ENCODE results near the gene OR2C3.

Gene OR2C3

GRCh38 chr1:247536340-247536739 is at the start of gene OR2C3:
OR2C3 (minus strand) TSS chr1:247536440; CDS start chr1:247532511, 3,929 bp downstream.
- Mint-ChIP-seq H3K4me1 (ENCODE audit: low read depth) (peaks cover 3% of the 10 kb centered on the region), H3K27ac (no peak within 1 kb of the TSS), H3K9me3 (no peaks in the 10 kb centered on the region), H3K4me3 (no peak within 1 kb of the TSS), H3K36me3 (ENCODE audit: low read depth) (no peaks in the 10 kb centered on the region), H3K27me3 (ENCODE audit: low read depth) (no peaks in the 10 kb centered on the region)

- no peak overlapping the region for H3K27ac Mint-ChIP-seq
- no peaks in the 10 kb centered on the region for H3K4me1 Mint-ChIP-seq (ENCODE audit: low read depth)
- H3K36me3 Mint-ChIP-seq (ENCODE audit: low read depth), result no peaks in the 10 kb centered on the region
- no peaks in the 10 kb centered on the region for H3K9me3 Mint-ChIP-seq
- no peaks in the 10 kb centered on the region for H3K27me3 Mint-ChIP-seq (ENCODE audit: low read depth)
- no peak overlapping the region for H3K4me3 Mint-ChIP-seq
Observed at GRCh38 chr1:247578946-247579460, 42.8 kb upstream of the OR2C3 start.

- Mint-ChIP-seq H3K27me3 (ENCODE audit: low read depth) (no peaks in the 10 kb centered on the region), H3K36me3 (ENCODE audit: low read depth) (no peaks in the 10 kb centered on the region), H3K4me3 (no peak overlapping the region), H3K9me3 (no peaks in the 10 kb centered on the region), H3K4me1 (ENCODE audit: low read depth) (no peaks in the 10 kb centered on the region), H3K27ac (no peak overlapping the region)
Observed at GRCh38 chr1:247576514-247576913, 40.3 kb upstream of the OR2C3 start.

GRCh38 chr1:247574664-247575063 is 38.4 kb upstream of the OR2C3 start:
- H3K4me1 Mint-ChIP-seq (ENCODE audit: low read depth), result no peaks in the 10 kb centered on the region
- H3K4me3 Mint-ChIP-seq, result no peak overlapping the region
- no peaks in the 10 kb centered on the region for H3K27me3 Mint-ChIP-seq (ENCODE audit: low read depth)
- no peak overlapping the region for H3K27ac Mint-ChIP-seq
- H3K9me3 Mint-ChIP-seq, result peaks cover 12% of the 10 kb centered on the region
- H3K36me3 Mint-ChIP-seq (ENCODE audit: low read depth), result no peaks in the 10 kb centered on the region

GRCh38 chr1:247574236-247574635 is 38.0 kb upstream of the OR2C3 start:
- no peaks in the 10 kb centered on the region for H3K4me1 Mint-ChIP-seq (ENCODE audit: low read depth)
- H3K9me3 Mint-ChIP-seq, result peaks cover 13% of the 10 kb centered on the region
- no peak overlapping the region for H3K4me3 Mint-ChIP-seq
- H3K27ac Mint-ChIP-seq, result no peak overlapping the region
- no peaks in the 10 kb centered on the region for H3K36me3 Mint-ChIP-seq (ENCODE audit: low read depth)
- H3K27me3 Mint-ChIP-seq (ENCODE audit: low read depth), result no peaks in the 10 kb centered on the region

GRCh38 chr1:247562198-247562597 is 26.0 kb upstream of the OR2C3 start:
- H3K4me1 Mint-ChIP-seq (ENCODE audit: low read depth), result no peaks in the 10 kb centered on the region
- no peaks in the 10 kb centered on the region for H3K27me3 Mint-ChIP-seq (ENCODE audit: low read depth)
- H3K27ac Mint-ChIP-seq, result no peak overlapping the region
- no peaks in the 10 kb centered on the region for H3K9me3 Mint-ChIP-seq
- H3K36me3 Mint-ChIP-seq (ENCODE audit: low read depth), result no peaks in the 10 kb centered on the region
- no peak overlapping the region for H3K4me3 Mint-ChIP-seq

- Mint-ChIP-seq H3K4me3 (no peak overlapping the region), H3K27me3 (ENCODE audit: low read depth) (no peaks in the 10 kb centered on the region), H3K36me3 (ENCODE audit: low read depth) (no peaks in the 10 kb centered on the region), H3K4me1 (ENCODE audit: low read depth) (no peaks in the 10 kb centered on the region), H3K27ac (no peak overlapping the region), H3K9me3 (no peaks in the 10 kb centered on the region)
Observed at GRCh38 chr1:247561711-247562110, 25.5 kb upstream of the OR2C3 start.

GRCh38 chr1:247557926-247558674 is 21.9 kb upstream of the OR2C3 start:
- Mint-ChIP-seq H3K36me3 (ENCODE audit: low read depth) (no peaks in the 10 kb centered on the region), H3K27me3 (ENCODE audit: low read depth) (no peaks in the 10 kb centered on the region), H3K4me1 (ENCODE audit: low read depth) (no peaks in the 10 kb centered on the region), H3K4me3 (no peak overlapping the region), H3K27ac (no peak overlapping the region), H3K9me3 (no peaks in the 10 kb centered on the region)

GRCh38 chr1:247552231-247552630 is 16.0 kb upstream of the OR2C3 start:
- Mint-ChIP-seq H3K36me3 (ENCODE audit: low read depth) (no peaks in the 10 kb centered on the region), H3K27ac (no peak overlapping the region), H3K9me3 (no peaks in the 10 kb centered on the region), H3K4me1 (ENCODE audit: low read depth) (peaks cover 4% of the 10 kb centered on the region), H3K27me3 (ENCODE audit: low read depth) (peaks cover 5% of the 10 kb centered on the region), H3K4me3 (no peak overlapping the region)

- Mint-ChIP-seq H3K27ac (no peak overlapping the region), H3K4me3 (no peak overlapping the region), H3K36me3 (ENCODE audit: low read depth) (no peaks in the 10 kb centered on the region), H3K9me3 (no peaks in the 10 kb centered on the region), H3K4me1 (ENCODE audit: low read depth) (peaks cover 4% of the 10 kb centered on the region), H3K27me3 (ENCODE audit: low read depth) (peaks cover 5% of the 10 kb centered on the region)
Observed at GRCh38 chr1:247551721-247552120, 15.5 kb upstream of the OR2C3 start.

GRCh38 chr1:247548769-247549182 is 12.5 kb upstream of the OR2C3 start, which contains the start of gene GCSAML:
GCSAML (plus strand) TSS chr1:247549134; CDS start chr1:247549192, 58 bp downstream.
- Mint-ChIP-seq H3K4me3 (no peak within 1 kb of the TSS), H3K27me3 (ENCODE audit: low read depth) (peaks cover 5% of the 10 kb centered on the region), H3K9me3 (no peaks in the 10 kb centered on the region), H3K27ac (no peak within 1 kb of the TSS), H3K36me3 (ENCODE audit: low read depth) (no peaks in the 10 kb centered on the region), H3K4me1 (ENCODE audit: low read depth) (peaks cover 4% of the 10 kb centered on the region)

- peaks cover 5% of the 10 kb centered on the region for H3K27me3 Mint-ChIP-seq (ENCODE audit: low read depth)
- H3K4me1 Mint-ChIP-seq (ENCODE audit: low read depth), result peaks cover 4% of the 10 kb centered on the region
- H3K36me3 Mint-ChIP-seq (ENCODE audit: low read depth), result no peaks in the 10 kb centered on the region
- H3K9me3 Mint-ChIP-seq, result no peaks in the 10 kb centered on the region
- H3K4me3 Mint-ChIP-seq, result no peak overlapping the region
- no peak overlapping the region for H3K27ac Mint-ChIP-seq
Observed at GRCh38 chr1:247548092-247548491, 11.9 kb upstream of the OR2C3 start.

GRCh38 chr1:247542811-247543210 is 6.6 kb upstream of the OR2C3 start:
- Mint-ChIP-seq H3K4me1 (ENCODE audit: low read depth) (peaks cover 3% of the 10 kb centered on the region), H3K27ac (no peak overlapping the region), H3K9me3 (no peaks in the 10 kb centered on the region), H3K36me3 (ENCODE audit: low read depth) (no peaks in the 10 kb centered on the region), H3K4me3 (no peak overlapping the region), H3K27me3 (ENCODE audit: low read depth) (no peaks in the 10 kb centered on the region)

GRCh38 chr1:247540581-247540980 is 4.3 kb upstream of the OR2C3 start:
- Mint-ChIP-seq H3K9me3 (no peaks in the 10 kb centered on the region), H3K4me3 (no peak overlapping the region), H3K36me3 (ENCODE audit: low read depth) (no peaks in the 10 kb centered on the region), H3K27me3 (ENCODE audit: low read depth) (no peaks in the 10 kb centered on the region), H3K27ac (no peak overlapping the region), H3K4me1 (ENCODE audit: low read depth) (peaks cover 3% of the 10 kb centered on the region)

GRCh38 chr1:247539215-247539614 is 3.0 kb upstream of the OR2C3 start:
- H3K36me3 Mint-ChIP-seq (ENCODE audit: low read depth), result no peaks in the 10 kb centered on the region
- H3K4me3 Mint-ChIP-seq, result no peak overlapping the region
- H3K9me3 Mint-ChIP-seq, result no peaks in the 10 kb centered on the region
- H3K4me1 Mint-ChIP-seq (ENCODE audit: low read depth), result peaks cover 3% of the 10 kb centered on the region
- H3K27ac Mint-ChIP-seq, result no peak overlapping the region
- H3K27me3 Mint-ChIP-seq (ENCODE audit: low read depth), result no peaks in the 10 kb centered on the region

All from T-helper 1 cell treated with Interleukin-12 subunit alpha and Interleukin-12 subunit beta and Interleukin-4 antibody, amounts not matched to agents 30 μg/mL and 1 μg/mL, for 36 hours (primary cell).